Endodermal cell (in vitro differentiated cells): ENCODE measurements around the gene IPO11. TPM values are rescaled to one million over a fixed set of nuclear protein-coding genes. Genes with fewer than 3 reads are reported as not detected.

Source experiments
- DNase-seq: peaks from one replicate; pipeline ENCODE4 v3.0.0-alpha.2; 2017
- H3K27ac ChIP-seq: 2 replicates; pipeline ENCODE4 v1.5.1; 2013; ENCODE audit warnings: mild to moderate bottlenecking, low read depth, low read length, moderate library complexity
- H3K27me3 ChIP-seq: 2 replicates; pipeline ENCODE4 v1.6.1; 2013; ENCODE audit warnings: mild to moderate bottlenecking, low read length, moderate library complexity; ENCODE audit not compliant: insufficient read depth, control insufficient read depth, poor library complexity, severe bottlenecking
- H3K36me3 ChIP-seq: 2 replicates; pipeline ENCODE4 v1.7.0; 2013; ENCODE audit warnings: mild to moderate bottlenecking, low read length, moderate library complexity; ENCODE audit not compliant: control insufficient read depth, insufficient read depth
- H3K4me1 ChIP-seq: one replicate; pipeline ENCODE4 v1.7.0; 2013; ENCODE audit warnings: low read length; ENCODE audit not compliant: control insufficient read depth, insufficient read depth
- H3K4me3 ChIP-seq: 2 replicates; pipeline ENCODE4 v1.5.1; 2013; ENCODE audit warnings: mild to moderate bottlenecking, low read length, moderate library complexity
- H3K9ac ChIP-seq: 2 replicates; pipeline ENCODE4 v1.6.1; 2013; ENCODE audit warnings: mild to moderate bottlenecking, low read length, moderate library complexity; ENCODE audit not compliant: poor library complexity, severe bottlenecking; ENCODE audit errors: extremely low read depth
- H3K9me3 ChIP-seq: 2 replicates; pipeline ENCODE4 v1.6.1; 2013; ENCODE audit warnings: mild to moderate bottlenecking, low read length, moderate library complexity; ENCODE audit not compliant: control insufficient read depth
- H3K27ac Mint-ChIP-seq: 2 replicates; pipeline ENCODE4 v1.8.0; 2020; ENCODE audit warnings: mixed read lengths
- H3K27me3 Mint-ChIP-seq: 2 replicates; pipeline ENCODE4 v1.8.0; 2021; ENCODE audit warnings: mild to moderate bottlenecking, mixed read lengths; ENCODE audit not compliant: insufficient read depth
- H3K36me3 Mint-ChIP-seq: 2 replicates; pipeline ENCODE4 v1.8.0; 2020; ENCODE audit warnings: low read depth, mixed read lengths
- H3K4me1 Mint-ChIP-seq: 2 replicates; pipeline ENCODE4 v1.8.0; 2020; ENCODE audit warnings: mixed read lengths
- H3K4me3 Mint-ChIP-seq: 2 replicates; pipeline ENCODE4 v1.8.0; 2020; ENCODE audit warnings: mild to moderate bottlenecking, moderate library complexity, mixed read lengths
- H3K9me3 Mint-ChIP-seq: 2 replicates; pipeline ENCODE4 v1.8.0; 2020; ENCODE audit warnings: mild to moderate bottlenecking, mixed read lengths
- CTCF ChIP-seq: fragments of 200-600 bp; sonication (generic); conservative IDR thresholded peaks from 2 replicates; pipeline ENCODE4 v1.5.0; 2021; ENCODE audit warnings: antibody characterized with exemption, mild to moderate bottlenecking
- WGBS, 2 experiments: methylation state at CpG; one replicate each; pipeline versions ENCODE4 v1.1.5 to v1.1.7; 2013; ENCODE audit warnings: missing lambda C conversion rate in 2 of 2, mixed read lengths in 1 of 2; ENCODE audit not compliant: insufficient coverage in 1 of 2, insufficient read length in 1 of 2; 5-methylcytosine and 5-hydroxymethylcytosine counted together
- total RNA-seq, 2 donors: library from RNA; stranded (reverse); fragmentation: NEBNext Ultra II Directional in 1 of 2; extraction: Animal tissue kit (Norgen Biotek cat#: 25700) in 1 of 2; gene quantifications; 2 replicates in 1 of 2; 3 replicates in 1 of 2; pipeline ENCODE4 v1.2.1, GENCODE V29; 2021

The IPO11 gene
- total RNA-seq, 2 donors from 2014 or later = 51.6 to 55.8 TPM

- H3K4me1 ChIP-seq = no peaks in the 10 kb centered on the region
- Mint-ChIP-seq H3K27ac (no peak overlapping the region), H3K4me1 (no peaks in the 10 kb centered on the region), H3K9me3 (no peaks in the 10 kb centered on the region), H3K27me3 (no peaks in the 10 kb centered on the region), H3K36me3 (peaks cover 28% of the 10 kb centered on the region), H3K4me3 (no peak overlapping the region)
- no peak overlapping the region for H3K9ac ChIP-seq
- no peaks in the 10 kb centered on the region for H3K27me3 ChIP-seq
- no peaks in the 10 kb centered on the region for H3K9me3 ChIP-seq
- peaks cover 43% of the 10 kb centered on the region for H3K36me3 ChIP-seq
- no peak for TF ChIP-seq CTCF
- no peak overlapping the region for H3K4me3 ChIP-seq
- H3K27ac ChIP-seq = no peak overlapping the region
- WGBS, 2 experiments = 100% methylated on average over 1 of the region's 1 CpG; no CpG with 5 or more reads in 1 of the 2 experiments
- DNase-seq = no peak
Measured at GRCh38 chr5:62494772-62495171, 82.2 kb downstream of the IPO11 start.

- H3K4me3 Mint-ChIP-seq = no peak overlapping the region
- H3K27ac ChIP-seq = peak overlapping the region; percentile 44
- H3K27me3 Mint-ChIP-seq = no peaks in the 10 kb centered on the region
Measured at GRCh38 chr5:62496876-62497275, 84.3 kb downstream of the IPO11 start.

GRCh38 chr5:62498961-62499360 is 86.4 kb downstream of the IPO11 start:
- no peak overlapping the region for H3K27ac ChIP-seq
- H3K9ac ChIP-seq = no peak overlapping the region
- Mint-ChIP-seq H3K36me3 (peaks cover 33% of the 10 kb centered on the region), H3K27me3 (no peaks in the 10 kb centered on the region), H3K4me1 (no peaks in the 10 kb centered on the region), H3K27ac (no peak overlapping the region), H3K4me3 (no peak overlapping the region), H3K9me3 (no peaks in the 10 kb centered on the region)
- 94 to 98% methylated on average over 6 to 8 of the region's 9 CpGs for WGBS, 2 experiments
- H3K4me3 ChIP-seq = no peak overlapping the region
- no peaks in the 10 kb centered on the region for H3K9me3 ChIP-seq
- H3K36me3 ChIP-seq = peaks cover 36% of the 10 kb centered on the region
- H3K4me1 ChIP-seq = no peaks in the 10 kb centered on the region
- no peak for DNase-seq
- TF ChIP-seq CTCF = no peak
- no peaks in the 10 kb centered on the region for H3K27me3 ChIP-seq

More at GRCh38 chr5:62496876-62497275, 84.3 kb downstream of the IPO11 start:
- Histone ChIP-seq H3K4me1 (no peaks in the 10 kb centered on the region), H3K27me3 (no peaks in the 10 kb centered on the region), H3K9me3 (no peaks in the 10 kb centered on the region), H3K36me3 (peaks cover 33% of the 10 kb centered on the region), H3K9ac (no peak overlapping the region), H3K4me3 (no peak overlapping the region)
- no peaks in the 10 kb centered on the region for H3K4me1 Mint-ChIP-seq
- no peaks in the 10 kb centered on the region for H3K9me3 Mint-ChIP-seq
- DNase-seq = no peak
- H3K36me3 Mint-ChIP-seq = peaks cover 30% of the 10 kb centered on the region
- 73 to 93% methylated on average over 4 to 7 of the region's 7 CpGs for WGBS, 2 experiments
- TF ChIP-seq CTCF = no peak
- H3K27ac Mint-ChIP-seq = peak overlapping the region; percentile 64
